ENCODE measurements around the gene LEKR1. TPM values are rescaled to one million over a fixed set of nuclear protein-coding genes. Genes with fewer than 3 reads are reported as not detected.

The LEKR1 gene
- total and polyA plus RNA-seq, 2 donors (not counting 3 experiments of a cell fraction or from before 2014, with no cell fraction given) = 0.07 to 0.64 TPM

DNA sequence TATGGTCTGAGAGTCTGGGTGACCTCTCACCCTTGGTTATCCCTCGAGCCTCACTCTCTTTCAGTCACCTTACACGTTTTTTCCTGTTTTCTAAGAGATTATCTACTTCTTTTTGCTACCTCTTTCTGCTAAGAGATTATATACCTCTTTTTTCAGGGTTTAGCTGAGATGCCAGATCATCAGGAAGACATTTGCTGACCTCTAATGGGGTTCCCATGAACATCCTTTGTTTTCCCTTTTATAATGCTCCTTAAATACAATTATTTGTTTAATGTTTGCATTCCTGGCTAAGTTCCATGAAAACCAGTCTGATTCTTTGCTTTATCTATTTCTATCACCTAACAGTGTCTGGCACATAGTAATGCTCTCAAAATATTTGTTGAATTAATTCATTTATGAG, 39.6 kb downstream of the LEKR1 start:
- no peak overlapping the region for H2AFZ ChIP-seq (ENCODE audit: low read depth, low read length)
- CTCF ChIA-PET = no interaction called here
- no TSS peak for BruUV-seq (replicated peaks)

More for the DNA sequence above, 39.6 kb downstream of the LEKR1 start:
- Histone ChIP-seq H3K79me2 (ENCODE audit: control insufficient read depth, insufficient read depth, low read length) (no peaks in the 10 kb centered on the region), H3K36me3 (ENCODE audit: control insufficient read depth in 2 of 2, extremely low read depth in 1 of 2, insufficient read depth in 2 of 2, low read length in 2 of 2) (no peaks in the 10 kb centered on the region), H3K9me1 (replicated peaks; ENCODE audit: control insufficient read depth, extremely low read depth, insufficient read depth, low read length) (no peaks in the 10 kb centered on the region), H3K9ac (replicated peaks; ENCODE audit: extremely low read depth, insufficient read depth, low read length) (no peak overlapping the region), H3K27me3 (ENCODE audit: control insufficient read depth in 2 of 2, insufficient read depth in 2 of 2, low read length in 2 of 2) (no peaks in the 10 kb centered on the region), H3K27ac (ENCODE audit: insufficient read depth, low read depth, low read length) (no peak overlapping the region), H3K4me2 (ENCODE audit: insufficient read depth, low read length) (no peak overlapping the region), H3K4me1 (ENCODE audit: control insufficient read depth, extremely low read depth, insufficient read depth, low read length) (no peaks in the 10 kb centered on the region), H4K20me1 (replicated peaks; ENCODE audit: control insufficient read depth, extremely low read depth, insufficient read depth, low read length) (no peaks in the 10 kb centered on the region), H3K9me3 (replicated peaks; ENCODE audit: control insufficient read depth, insufficient read depth, low read length) (no peaks in the 10 kb centered on the region), H3K4me3 (replicated peaks in 1 of 3; ENCODE audit: insufficient read depth in 1 of 3, low read depth in 1 of 3, low read length in 3 of 3) (no peak overlapping the region)
- TF ChIP-seq, protein P1, sequence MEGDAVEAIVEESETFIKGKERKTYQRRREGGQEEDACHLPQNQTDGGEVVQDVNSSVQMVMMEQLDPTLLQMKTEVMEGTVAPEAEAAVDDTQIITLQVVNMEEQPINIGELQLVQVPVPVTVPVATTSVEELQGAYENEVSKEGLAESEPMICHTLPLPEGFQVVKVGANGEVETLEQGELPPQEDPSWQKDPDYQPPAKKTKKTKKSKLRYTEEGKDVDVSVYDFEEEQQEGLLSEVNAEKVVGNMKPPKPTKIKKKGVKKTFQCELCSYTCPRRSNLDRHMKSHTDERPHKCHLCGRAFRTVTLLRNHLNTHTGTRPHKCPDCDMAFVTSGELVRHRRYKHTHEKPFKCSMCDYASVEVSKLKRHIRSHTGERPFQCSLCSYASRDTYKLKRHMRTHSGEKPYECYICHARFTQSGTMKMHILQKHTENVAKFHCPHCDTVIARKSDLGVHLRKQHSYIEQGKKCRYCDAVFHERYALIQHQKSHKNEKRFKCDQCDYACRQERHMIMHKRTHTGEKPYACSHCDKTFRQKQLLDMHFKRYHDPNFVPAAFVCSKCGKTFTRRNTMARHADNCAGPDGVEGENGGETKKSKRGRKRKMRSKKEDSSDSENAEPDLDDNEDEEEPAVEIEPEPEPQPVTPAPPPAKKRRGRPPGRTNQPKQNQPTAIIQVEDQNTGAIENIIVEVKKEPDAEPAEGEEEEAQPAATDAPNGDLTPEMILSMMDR (IDR thresholded peaks at IDR 0.05; ENCODE audit: extremely low read depth in 1 of 2, insufficient read depth in 1 of 2, low read depth in 1 of 2, low read length in 2 of 2) = no peak
- TF ChIP-seq, protein P2, sequence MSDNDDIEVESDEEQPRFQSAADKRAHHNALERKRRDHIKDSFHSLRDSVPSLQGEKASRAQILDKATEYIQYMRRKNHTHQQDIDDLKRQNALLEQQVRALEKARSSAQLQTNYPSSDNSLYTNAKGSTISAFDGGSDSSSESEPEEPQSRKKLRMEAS (IDR thresholded peaks at IDR 0.05; ENCODE audit: insufficient read depth, insufficient read length) = no peak
- TF ChIP-seq FOS (IDR thresholded peaks at IDR 0.05; ENCODE audit: borderline replicate concordance, insufficient read depth, low read length) = no peak
- no peak for TF ChIP-seq POLR2AphosphoS5 (IDR thresholded peaks at IDR 0.05; ENCODE audit: insufficient read depth, low read depth, low read length)
- no peak for TF ChIP-seq JUN (IDR thresholded peaks at IDR 0.05; ENCODE audit: borderline replicate concordance, insufficient read depth, insufficient read length, low read depth)
- no peak for TF ChIP-seq MYC (IDR thresholded peaks at IDR 0.05; ENCODE audit: low read depth, low read length)
- no peak for TF ChIP-seq POLR2A (IDR thresholded peaks at IDR 0.05; ENCODE audit: low read depth, low read length)
- no peak for TF ChIP-seq EZH2 (IDR thresholded peaks at IDR 0.05; ENCODE audit: borderline replicate concordance, low read depth, low read length, severe bottlenecking)
- TF ChIP-seq GATA2 (IDR thresholded peaks at IDR 0.05; ENCODE audit: insufficient read depth, insufficient read length, low read depth, low read length) = no peak
- FAIRE-seq = no peak
- POLR2A ChIA-PET = no interaction called here
- peak; percentile 4 for DNase-seq (ENCODE audit: low read depth, low spot score)
- dilution Hi-C loops (cut with MboI; ENCODE audit: extremely low pct_ligation_motif_present, low sequenced_read_pairs) (no loop called here), intact Hi-C loops (cut with micrococcal nuclease) (no loop called here)

All from endothelial cell of umbilical vein (primary cell).